ENCODE data around the gene TMPRSS6. TPM values are rescaled to one million over a fixed set of nuclear protein-coding genes. Genes with fewer than 3 reads are reported as not detected.
A peak's percentile ranks its signal among the peaks of the same experiment; 100 is the strongest.

The TMPRSS6 gene
- total and polyA plus RNA-seq, 2 donors from 2014 or later: 1.4 TPM; not detected in 1

GRCh38 chr22:37121887-37122591 is 12.5 kb upstream of the TMPRSS6 start:
- Histone ChIP-seq H3K9me3 (ENCODE audit: control insufficient read depth in 2 of 3, insufficient read depth in 1 of 3, low read length in 3 of 3) (no peaks in the 10 kb centered on the region), H3K4me3 (ENCODE audit: low read length in 3 of 3) (no peak overlapping the region), H3K9ac (ENCODE audit: low read length in 3 of 3) (no peak overlapping the region), H3K27ac (ENCODE audit: low read depth in 2 of 2, low read length in 2 of 2) (no peak overlapping the region), H3K4me1 (ENCODE audit: control insufficient read depth in 2 of 3, insufficient read depth in 2 of 3, low read depth in 1 of 3, low read length in 3 of 3) (no peaks in the 10 kb centered on the region), H3K36me3 (ENCODE audit: control insufficient read depth in 2 of 3, insufficient read depth in 3 of 3, low read length in 3 of 3) (no peaks in the 10 kb centered on the region), H3K27me3 (ENCODE audit: control insufficient read depth, insufficient read depth, low read length) (no peaks in the 10 kb centered on the region)
- DNase-seq (peak in 1 of 5 donors; percentile 38), FAIRE-seq (no peak)
- intact Hi-C loops (cut with DNase I): no loop called here
- TF ChIP-seq CTCF (IDR thresholded peaks at IDR 0.05; ENCODE audit: borderline replicate concordance, extremely low read depth, insufficient read depth): no peak

- no peak for TF ChIP-seq CTCF (IDR thresholded peaks at IDR 0.05; ENCODE audit: borderline replicate concordance, extremely low read depth, insufficient read depth)
- no peaks in the 10 kb centered on the region for H3K4me1 ChIP-seq (ENCODE audit: control insufficient read depth in 2 of 3, insufficient read depth in 2 of 3, low read depth in 1 of 3, low read length in 3 of 3)
- no peaks in the 10 kb centered on the region for H3K36me3 ChIP-seq (ENCODE audit: control insufficient read depth in 2 of 3, insufficient read depth in 3 of 3, low read length in 3 of 3)
- no peak overlapping the region for H3K9ac ChIP-seq (ENCODE audit: low read length in 3 of 3)
- intact Hi-C loops (cut with DNase I): no loop called here
- FAIRE-seq (no peak), DNase-seq (no peak)
- no peaks in the 10 kb centered on the region for H3K27me3 ChIP-seq (ENCODE audit: control insufficient read depth, insufficient read depth, low read length)
- no peak overlapping the region for H3K27ac ChIP-seq (ENCODE audit: low read depth in 2 of 2, low read length in 2 of 2)
- H3K9me3 ChIP-seq (ENCODE audit: control insufficient read depth in 2 of 3, insufficient read depth in 1 of 3, low read length in 3 of 3): no peaks in the 10 kb centered on the region
- no peak overlapping the region for H3K4me3 ChIP-seq (ENCODE audit: low read length in 3 of 3)
Measured at GRCh38 chr22:37120569-37121340, 11.2 kb upstream of the TMPRSS6 start.

- no peak for FAIRE-seq
- no peak for TF ChIP-seq CTCF (IDR thresholded peaks at IDR 0.05; ENCODE audit: borderline replicate concordance, extremely low read depth, insufficient read depth)
- H3K9me3 ChIP-seq (ENCODE audit: control insufficient read depth in 2 of 3, insufficient read depth in 1 of 3, low read length in 3 of 3): no peaks in the 10 kb centered on the region
- H3K4me3 ChIP-seq (ENCODE audit: low read length in 3 of 3): no peak overlapping the region
- intact Hi-C loops (cut with DNase I): no loop called here
- no peaks in the 10 kb centered on the region for H3K4me1 ChIP-seq (ENCODE audit: control insufficient read depth in 2 of 3, insufficient read depth in 2 of 3, low read depth in 1 of 3, low read length in 3 of 3)
- H3K27me3 ChIP-seq (ENCODE audit: control insufficient read depth, insufficient read depth, low read length): no peaks in the 10 kb centered on the region
- DNase-seq: no peak
- no peaks in the 10 kb centered on the region for H3K36me3 ChIP-seq (ENCODE audit: control insufficient read depth in 2 of 3, insufficient read depth in 3 of 3, low read length in 3 of 3)
- no peak overlapping the region for H3K9ac ChIP-seq (ENCODE audit: low read length in 3 of 3)
- H3K27ac ChIP-seq (ENCODE audit: low read depth in 2 of 2, low read length in 2 of 2): no peak overlapping the region
Measured at GRCh38 chr22:37119872-37120271, 10.4 kb upstream of the TMPRSS6 start.

All from kidney (tissue), 14 donors.